ENCODE measurements around the gene C5orf24.
"Not testable (repeated sequence)": the region's sequence is repeated elsewhere in the genome, so short reads cannot be mapped to it uniquely, and the experiment has no call there.

Gene C5orf24

DNA sequence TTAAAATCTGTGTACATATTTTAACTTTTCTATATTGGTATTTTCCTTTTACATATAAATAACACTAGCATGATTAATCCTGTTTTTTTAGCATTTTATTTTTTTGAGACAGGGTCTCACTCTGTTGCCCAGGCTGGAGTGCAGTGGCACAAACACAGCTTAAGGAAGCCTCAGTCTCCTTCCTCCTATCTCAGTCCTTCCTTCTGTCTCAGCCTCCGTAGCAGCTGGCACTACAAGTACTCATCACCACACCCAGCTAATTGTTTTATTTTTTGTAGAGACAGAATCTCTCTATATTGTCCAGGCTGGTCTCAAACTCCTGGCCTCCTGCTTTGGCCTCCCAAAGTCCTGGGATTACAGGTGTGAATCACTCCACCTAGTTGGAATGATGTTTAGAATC, 1.5 kb upstream of the C5orf24 start:
- no peak for DNase-seq (ENCODE audit: low read depth, low spot score)
- H3K9me3 ChIP-seq (ENCODE audit: low read depth, low read length), result no peaks in the 10 kb centered on the region
- 0 out of 2 replicates have a peak overlapping the region, but pooled peaks have one; percentile 5 for H3K27ac ChIP-seq
- peaks cover 31% of the 10 kb centered on the region for H3K36me3 ChIP-seq (ENCODE audit: insufficient read depth, low read length)
- H3K9ac ChIP-seq (ENCODE audit: insufficient read length), result no peak overlapping the region
- no peak overlapping the region for H3K4me3 ChIP-seq
- TF ChIP-seq POLR2AphosphoS5 (IDR thresholded peaks at IDR 0.05; ENCODE audit: borderline replicate concordance, low read depth, low read length), result no peak
- TF ChIP-seq EZH2 (IDR thresholded peaks at IDR 0.05), result no peak
- TF ChIP-seq FOXP2 (optimal IDR thresholded peaks at IDR 0.05; ENCODE audit: control extremely low read depth, extremely low read length, insufficient read depth), result no peak

DNA sequence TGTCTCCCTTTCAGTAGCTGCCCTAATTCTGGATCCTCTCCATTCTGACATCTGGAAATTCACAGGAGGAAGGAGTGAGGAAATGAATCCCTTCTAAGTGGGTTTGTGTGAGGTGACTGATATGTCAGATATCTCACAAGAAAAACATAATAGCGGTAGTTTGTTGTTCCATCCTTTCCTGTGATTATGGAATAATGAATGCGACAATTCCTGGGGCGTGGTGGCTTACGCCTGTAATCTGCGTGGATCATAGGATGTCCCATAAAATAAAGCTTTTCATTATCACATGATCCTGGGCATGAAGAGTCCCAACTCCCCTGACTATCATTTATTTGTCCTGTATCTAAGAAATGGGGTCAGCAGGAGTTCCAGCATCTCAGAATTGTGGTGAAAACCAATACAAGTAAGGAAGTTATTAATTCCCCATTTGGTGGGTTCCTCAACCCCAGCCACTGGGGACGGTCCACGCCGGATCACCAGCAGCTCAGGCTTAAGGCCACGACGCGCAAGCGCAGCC, 375 bp upstream of the C5orf24 start:
- H3K9ac ChIP-seq (ENCODE audit: insufficient read length), result peak overlapping the region; percentile 99
- no peaks in the 10 kb centered on the region for H3K9me3 ChIP-seq (ENCODE audit: low read depth, low read length)
- peaks cover 26% of the 10 kb centered on the region for H3K36me3 ChIP-seq (ENCODE audit: insufficient read depth, low read length)
- no peak for DNase-seq (ENCODE audit: low read depth, low spot score)
- H3K27ac ChIP-seq, result peak overlapping the region; percentile 91
- peak overlapping the region; percentile 98 for H3K4me3 ChIP-seq
- TF ChIP-seq FOXP2 (optimal IDR thresholded peaks at IDR 0.05; ENCODE audit: control extremely low read depth, extremely low read length, insufficient read depth) (no peak), EZH2 (IDR thresholded peaks at IDR 0.05) (no peak), POLR2AphosphoS5 (IDR thresholded peaks at IDR 0.05; ENCODE audit: borderline replicate concordance, low read depth, low read length) (no peak)

DNA sequence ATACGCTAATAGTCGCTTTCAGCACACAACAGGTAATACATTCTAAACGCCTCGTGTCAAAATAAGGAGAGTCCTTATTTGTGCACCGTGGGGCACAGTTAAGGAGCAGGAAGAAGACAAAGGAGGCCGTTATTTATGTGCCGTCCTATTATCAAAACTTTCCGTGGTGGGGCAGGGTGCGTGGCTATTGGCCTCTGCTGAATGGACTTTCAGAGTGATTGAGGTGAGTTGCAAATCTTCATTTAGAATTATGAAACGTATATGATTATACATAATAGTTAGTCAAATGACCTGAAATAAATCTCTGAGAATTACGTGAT, 833 bp downstream of the C5orf24 start:
- peak overlapping the region; percentile 91 for H3K27ac ChIP-seq
- peak overlapping the region; percentile 98 for H3K4me3 ChIP-seq
- TF ChIP-seq POLR2AphosphoS5 (IDR thresholded peaks at IDR 0.05; ENCODE audit: borderline replicate concordance, low read depth, low read length) (no peak), EZH2 (IDR thresholded peaks at IDR 0.05) (no peak), FOXP2 (optimal IDR thresholded peaks at IDR 0.05; ENCODE audit: control extremely low read depth, extremely low read length, insufficient read depth) (no peak)
- no peaks in the 10 kb centered on the region for H3K9me3 ChIP-seq (ENCODE audit: low read depth, low read length)
- no peak for DNase-seq (ENCODE audit: low read depth, low spot score)
- peak overlapping the region; percentile 99 for H3K9ac ChIP-seq (ENCODE audit: insufficient read length)
- H3K36me3 ChIP-seq (ENCODE audit: insufficient read depth, low read length), result peaks cover 22% of the 10 kb centered on the region

DNA sequence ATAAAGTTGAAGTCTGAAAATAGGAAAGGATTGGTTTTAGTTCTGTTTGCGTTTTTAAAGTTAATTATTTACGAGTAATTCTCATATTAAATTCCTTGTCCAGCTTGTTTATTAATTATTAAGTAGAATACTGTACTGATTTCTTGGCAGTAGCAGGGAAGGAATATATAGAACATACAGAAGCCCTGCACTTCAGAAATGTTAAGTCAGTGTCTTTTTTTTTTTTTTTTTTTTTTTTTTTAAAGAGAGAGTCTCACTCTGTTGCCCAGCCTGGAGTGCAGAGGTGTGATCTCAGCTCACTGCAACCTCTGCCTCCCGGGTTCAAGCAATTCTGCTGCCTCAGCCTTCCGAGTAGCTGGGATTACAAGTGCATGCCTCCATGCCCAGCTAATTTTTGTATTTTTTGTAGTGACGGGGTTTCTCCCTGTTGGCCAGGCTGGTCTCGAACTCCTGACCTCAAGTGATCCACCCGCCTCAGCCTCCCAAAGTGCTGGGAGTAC, 3.7 kb downstream of the C5orf24 start:
- not testable (repeated sequence) for H3K4me3 ChIP-seq; H3K27ac ChIP-seq; DNase-seq (ENCODE audit: low read depth, low spot score); H3K9me3 ChIP-seq (ENCODE audit: low read depth, low read length)
- peak overlapping the region; percentile 14 for H3K9ac ChIP-seq (ENCODE audit: insufficient read length)
- peaks cover 42% of the 10 kb centered on the region for H3K36me3 ChIP-seq (ENCODE audit: insufficient read depth, low read length)

DNA sequence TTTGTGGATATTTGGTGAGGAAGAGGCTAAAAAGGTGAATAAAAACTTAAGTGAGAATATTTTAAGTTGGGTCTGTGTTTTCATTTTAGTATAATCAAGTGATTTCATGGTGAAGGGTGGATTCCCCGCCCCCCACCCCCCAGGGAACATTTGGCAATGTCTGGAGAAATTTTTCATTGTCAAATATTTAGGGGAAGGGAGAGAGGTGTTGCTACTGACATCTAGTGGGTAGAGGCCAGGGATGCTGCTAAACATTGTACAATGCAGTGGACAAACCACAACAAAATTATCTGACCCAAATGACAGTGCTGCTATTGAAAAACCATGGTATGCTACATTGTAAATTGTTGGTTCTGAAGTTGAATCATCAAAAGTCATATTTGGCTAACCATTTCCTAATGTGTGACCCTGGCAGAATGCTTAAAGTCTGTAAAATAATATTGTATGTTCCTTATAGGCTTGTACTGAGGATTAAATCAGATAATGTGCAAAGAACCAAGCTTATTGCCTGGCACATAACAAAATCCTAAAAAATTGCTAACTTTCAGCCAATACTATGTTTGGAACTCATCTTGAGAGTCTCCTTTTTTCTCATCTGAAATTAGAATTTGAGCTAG, 5.6 kb downstream of the C5orf24 start:
- H3K36me3 ChIP-seq (ENCODE audit: insufficient read depth, low read length), result peaks cover 60% of the 10 kb centered on the region
- H3K4me3 ChIP-seq, result no peak overlapping the region
- peak overlapping the region; percentile 42 for H3K9ac ChIP-seq (ENCODE audit: insufficient read length)
- no peak for TF ChIP-seq EZH2 (IDR thresholded peaks at IDR 0.05)
- TF ChIP-seq POLR2AphosphoS5 (IDR thresholded peaks at IDR 0.05; ENCODE audit: borderline replicate concordance, low read depth, low read length), result no peak
- no peak for TF ChIP-seq FOXP2 (optimal IDR thresholded peaks at IDR 0.05; ENCODE audit: control extremely low read depth, extremely low read length, insufficient read depth)
- peak overlapping the region; percentile 66 for H3K27ac ChIP-seq
- no peaks in the 10 kb centered on the region for H3K9me3 ChIP-seq (ENCODE audit: low read depth, low read length)
- DNase-seq (ENCODE audit: low read depth, low spot score), result no peak

DNA sequence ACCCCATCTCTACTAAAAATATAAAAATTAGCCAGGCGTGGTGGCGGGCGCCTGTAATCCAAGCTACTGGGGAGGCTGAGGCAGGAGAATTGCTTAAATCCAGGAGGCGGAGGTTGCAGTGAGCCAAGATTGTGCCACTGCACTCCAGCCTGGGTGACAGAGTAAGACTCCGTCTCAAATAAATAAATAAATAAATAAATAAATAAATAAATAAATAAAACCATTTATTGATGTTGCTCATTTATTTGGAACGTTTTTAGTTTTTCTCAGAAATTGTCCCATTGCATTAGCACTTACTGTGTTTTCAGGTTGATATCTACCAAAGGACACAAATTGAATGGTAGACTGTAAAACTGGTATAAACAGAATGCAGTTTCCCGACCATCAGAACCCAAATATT, 10.7 kb downstream of the C5orf24 start:
- not testable (repeated sequence) for H3K4me3 ChIP-seq; DNase-seq (ENCODE audit: low read depth, low spot score); H3K9me3 ChIP-seq (ENCODE audit: low read depth, low read length); H3K9ac ChIP-seq (ENCODE audit: insufficient read length)
- peak overlapping the region; percentile 55; the same call in 1 of the 2 replicates for H3K27ac ChIP-seq
- H3K36me3 ChIP-seq (ENCODE audit: insufficient read depth, low read length), result peaks cover 68% of the 10 kb centered on the region

DNA sequence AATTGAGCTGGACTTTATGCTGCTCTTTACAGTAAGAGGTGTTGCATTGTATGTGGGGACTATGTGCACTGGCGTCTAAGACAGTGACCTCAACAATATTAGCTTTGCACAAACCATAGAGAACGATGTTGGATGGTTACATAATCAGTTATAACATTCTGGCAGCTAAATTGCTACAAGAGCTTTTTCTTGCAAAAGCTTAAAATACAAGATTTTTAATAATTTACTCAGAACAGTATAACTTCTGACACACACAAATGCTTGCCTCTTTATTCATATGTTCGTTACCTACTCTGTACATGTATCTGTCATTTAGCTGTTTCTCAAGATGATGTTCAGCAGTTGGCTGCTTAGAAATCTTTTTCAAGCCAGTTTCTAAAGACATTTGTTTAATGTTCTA, 11.6 kb downstream of the C5orf24 start:
- Histone ChIP-seq H3K4me3 (no peak overlapping the region), H3K36me3 (ENCODE audit: insufficient read depth, low read length) (peaks cover 61% of the 10 kb centered on the region), H3K9me3 (ENCODE audit: low read depth, low read length) (no peaks in the 10 kb centered on the region), H3K9ac (ENCODE audit: insufficient read length) (no peak overlapping the region), H3K27ac (no peak overlapping the region)
- no peak for DNase-seq (ENCODE audit: low read depth, low spot score)
- TF ChIP-seq POLR2AphosphoS5 (IDR thresholded peaks at IDR 0.05; ENCODE audit: borderline replicate concordance, low read depth, low read length) (no peak), FOXP2 (optimal IDR thresholded peaks at IDR 0.05; ENCODE audit: control extremely low read depth, extremely low read length, insufficient read depth) (no peak), EZH2 (IDR thresholded peaks at IDR 0.05) (no peak)

DNA sequence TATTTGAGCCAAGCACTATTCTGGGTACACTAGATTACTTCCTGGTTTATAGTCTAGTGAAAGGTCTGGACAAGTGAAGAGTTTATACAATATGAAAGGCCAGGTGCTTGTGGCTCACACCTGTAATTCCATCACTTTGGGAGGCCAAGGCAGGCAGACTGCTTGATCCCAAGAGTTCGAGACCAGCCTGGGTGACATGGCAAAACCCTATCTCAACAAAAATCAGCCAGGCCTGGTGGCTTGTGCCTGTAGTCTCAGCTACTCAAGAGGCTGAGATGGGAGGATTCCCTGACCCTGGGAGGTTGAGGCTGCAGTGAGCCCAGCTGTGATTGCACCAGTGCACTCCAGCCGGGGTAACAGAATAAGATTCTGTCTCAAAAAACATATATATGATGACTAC, 18.9 kb downstream of the C5orf24 start:
- H3K9ac ChIP-seq (ENCODE audit: insufficient read length), result no peak overlapping the region
- H3K36me3 ChIP-seq (ENCODE audit: insufficient read depth, low read length), result peaks cover 4% of the 10 kb centered on the region
- 0 out of 2 replicates have a peak overlapping the region, but pooled peaks have one; percentile 33 for H3K27ac ChIP-seq
- no peaks in the 10 kb centered on the region for H3K9me3 ChIP-seq (ENCODE audit: low read depth, low read length)
- no peak for DNase-seq (ENCODE audit: low read depth, low spot score)
- TF ChIP-seq EZH2 (IDR thresholded peaks at IDR 0.05), result no peak
- no peak for TF ChIP-seq FOXP2 (optimal IDR thresholded peaks at IDR 0.05; ENCODE audit: control extremely low read depth, extremely low read length, insufficient read depth)
- no peak for TF ChIP-seq POLR2AphosphoS5 (IDR thresholded peaks at IDR 0.05; ENCODE audit: borderline replicate concordance, low read depth, low read length)
- no peak overlapping the region for H3K4me3 ChIP-seq

DNA sequence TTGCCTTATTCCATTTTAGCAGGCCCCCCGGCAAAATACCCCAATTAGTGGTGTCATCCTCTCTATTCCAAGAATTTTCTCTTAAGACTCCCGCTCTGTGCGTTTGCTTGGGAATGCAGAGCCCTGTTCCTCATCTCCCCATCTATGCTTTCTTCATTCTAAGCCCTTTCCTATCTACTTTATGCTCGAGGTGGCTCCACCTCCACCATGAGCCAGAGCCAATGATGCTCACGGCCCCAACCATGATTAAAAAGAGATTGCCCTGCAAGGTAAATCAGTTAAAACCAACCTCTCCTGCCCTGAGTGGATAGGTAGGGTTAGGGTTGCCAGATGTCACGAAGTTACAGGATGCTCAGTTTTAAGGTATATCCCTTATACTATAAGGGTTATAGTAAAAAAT, 27.7 kb downstream of the C5orf24 start:
- peak overlapping the region; percentile 97 for H3K4me3 ChIP-seq
- DNase-seq (ENCODE audit: low read depth, low spot score), result no peak
- H3K9ac ChIP-seq (ENCODE audit: insufficient read length), result peak overlapping the region; percentile 90
- TF ChIP-seq EZH2 (IDR thresholded peaks at IDR 0.05), result no peak
- TF ChIP-seq FOXP2 (optimal IDR thresholded peaks at IDR 0.05; ENCODE audit: control extremely low read depth, extremely low read length, insufficient read depth), result no peak
- no peak for TF ChIP-seq POLR2AphosphoS5 (IDR thresholded peaks at IDR 0.05; ENCODE audit: borderline replicate concordance, low read depth, low read length)
- H3K36me3 ChIP-seq (ENCODE audit: insufficient read depth, low read length), result no peaks in the 10 kb centered on the region
- no peaks in the 10 kb centered on the region for H3K9me3 ChIP-seq (ENCODE audit: low read depth, low read length)
- H3K27ac ChIP-seq, result peak overlapping the region; percentile 82

Data from SK-N-MC (cell line).